ENCODE data around the gene MSANTD7.

The MSANTD7 gene

GRCh38 chr10:14821635-14822375 lies 16.3 kb upstream of the MSANTD7 start:
- TF ChIP-seq CTCF (IDR thresholded peaks at IDR 0.05; ENCODE audit: low read depth, low read length) (no peak), EZH2phosphoT487 (IDR thresholded peaks at IDR 0.05; ENCODE audit: low read depth) (no peak)
- Histone ChIP-seq H4K20me1 (ENCODE audit: insufficient read depth, low read length) (no peaks in the 10 kb centered on the region), H3K27ac (ENCODE audit: low read length) (no peak overlapping the region), H3K27me3 (ENCODE audit: low read depth, low read length) (no peaks in the 10 kb centered on the region), H3K4me1 (ENCODE audit: low read length) (peaks cover 11% of the 10 kb centered on the region), H3K36me3 (replicated peaks; ENCODE audit: low read depth, low read length) (no peaks in the 10 kb centered on the region), H3K79me2 (ENCODE audit: low read length) (no peaks in the 10 kb centered on the region), H3K4me2 (ENCODE audit: low read length) (no peak overlapping the region), H3K9me3 (ENCODE audit: insufficient read depth, low read length) (no peaks in the 10 kb centered on the region), H3K9ac (ENCODE audit: low read length) (no peak overlapping the region), H3K4me3 (ENCODE audit: low read length) (no peak overlapping the region), H2AFZ (ENCODE audit: low read depth, low read length) (no peak overlapping the region)

- no peak overlapping the region for H3K27ac ChIP-seq (ENCODE audit: low read length)
- H3K4me3 ChIP-seq (ENCODE audit: low read length), result no peak overlapping the region
- no peak overlapping the region for H3K9ac ChIP-seq (ENCODE audit: low read length)
- H3K4me1 ChIP-seq (ENCODE audit: low read length), result peaks cover 11% of the 10 kb centered on the region
- H2AFZ ChIP-seq (ENCODE audit: low read depth, low read length), result no peak overlapping the region
- no peaks in the 10 kb centered on the region for H3K27me3 ChIP-seq (ENCODE audit: low read depth, low read length)
- no peaks in the 10 kb centered on the region for H3K36me3 ChIP-seq (replicated peaks; ENCODE audit: low read depth, low read length)
- TF ChIP-seq EZH2phosphoT487 (IDR thresholded peaks at IDR 0.05; ENCODE audit: low read depth), result no peak
- TF ChIP-seq CTCF (IDR thresholded peaks at IDR 0.05; ENCODE audit: low read depth, low read length), result peak; percentile 73
- H3K9me3 ChIP-seq (ENCODE audit: insufficient read depth, low read length), result no peaks in the 10 kb centered on the region
- no peak overlapping the region for H3K4me2 ChIP-seq (ENCODE audit: low read length)
- H4K20me1 ChIP-seq (ENCODE audit: insufficient read depth, low read length), result no peaks in the 10 kb centered on the region
- no peaks in the 10 kb centered on the region for H3K79me2 ChIP-seq (ENCODE audit: low read length)
Observed at GRCh38 chr10:14822879-14823755, 15.0 kb upstream of the MSANTD7 start.

GRCh38 chr10:14823966-14824365 lies 14.1 kb upstream of the MSANTD7 start:
- H3K9me3 ChIP-seq (ENCODE audit: insufficient read depth, low read length), result no peaks in the 10 kb centered on the region
- no peak overlapping the region for H3K27ac ChIP-seq (ENCODE audit: low read length)
- H3K9ac ChIP-seq (ENCODE audit: low read length), result no peak overlapping the region
- H3K36me3 ChIP-seq (replicated peaks; ENCODE audit: low read depth, low read length), result no peaks in the 10 kb centered on the region
- H3K4me3 ChIP-seq (ENCODE audit: low read length), result no peak overlapping the region
- H3K27me3 ChIP-seq (ENCODE audit: low read depth, low read length), result no peaks in the 10 kb centered on the region
- H3K4me2 ChIP-seq (ENCODE audit: low read length), result no peak overlapping the region
- H2AFZ ChIP-seq (ENCODE audit: low read depth, low read length), result no peak overlapping the region
- no peaks in the 10 kb centered on the region for H4K20me1 ChIP-seq (ENCODE audit: insufficient read depth, low read length)
- H3K79me2 ChIP-seq (ENCODE audit: low read length), result no peaks in the 10 kb centered on the region
- peaks cover 11% of the 10 kb centered on the region for H3K4me1 ChIP-seq (ENCODE audit: low read length)
- TF ChIP-seq EZH2phosphoT487 (IDR thresholded peaks at IDR 0.05; ENCODE audit: low read depth) (no peak), CTCF (IDR thresholded peaks at IDR 0.05; ENCODE audit: low read depth, low read length) (no peak)

Data from OCI-LY3 (cell line).